Activated T-helper 1 cell treated with anti-CD3 and anti-CD28 coated beads, Interleukin-12 subunit alpha, Interleukin-12 subunit beta, Interleukin-2, Interleukin-4 antibody, amounts not matched to agents 30 ng/mL and 10 ng/mL and 1 ng/mL, durations not matched to agents 14 hours and 24 hours and 36 hours (primary cell): ENCODE results near the gene GLB1L3. TPM values are rescaled to one million over a fixed set of nuclear protein-coding genes. Genes with fewer than 3 reads are reported as not detected.
"Not testable (repeated sequence)": the region's sequence is repeated elsewhere in the genome, so short reads cannot be mapped to it uniquely, and the experiment has no call there.

ENCODE experiments used
- DNase-seq: peaks from one replicate; pipeline ENCODE4 v3.0.0; 2021; ENCODE audit warnings: low spot score
- H3K27ac Mint-ChIP-seq: one replicate; pipeline ENCODE4 v1.8.0; 2021; ENCODE audit warnings: mild to moderate bottlenecking, mixed read lengths
- H3K27me3 Mint-ChIP-seq: one replicate; pipeline ENCODE4 v1.8.0; 2022; ENCODE audit warnings: mild to moderate bottlenecking, moderate library complexity, mixed read lengths; ENCODE audit not compliant: insufficient read depth
- H3K36me3 Mint-ChIP-seq: one replicate; pipeline ENCODE4 v1.8.0; 2021; ENCODE audit warnings: low read depth, mixed read lengths
- H3K4me1 Mint-ChIP-seq: one replicate; pipeline ENCODE4 v1.8.0; 2021; ENCODE audit warnings: low read depth, mixed read lengths
- H3K4me3 Mint-ChIP-seq: one replicate; pipeline ENCODE4 v1.8.0; 2021; ENCODE audit warnings: mild to moderate bottlenecking, moderate library complexity, mixed read lengths
- H3K9me3 Mint-ChIP-seq: one replicate; pipeline ENCODE4 v1.8.0; 2021; ENCODE audit warnings: mixed read lengths
- intact Hi-C: fragments of 100-400 bp; cut with micrococcal nuclease; formaldehyde crosslinking; loops from one replicate; pipeline ENCODE4 v1.15.1; 2024
- total RNA-seq: library from RNA; stranded (reverse); gene quantifications from 2 replicates; pipeline ENCODE4 v1.2.3, GENCODE V29; 2022

Gene GLB1L3
- total RNA-seq, 1 donor from 2014 or later = 16.1 TPM

- Mint-ChIP-seq H3K9me3 (no peaks in the 10 kb centered on the region), H3K4me1 (peaks cover 35% of the 10 kb centered on the region), H3K27me3 (no peaks in the 10 kb centered on the region), H3K27ac (no peak overlapping the region), H3K36me3 (peaks cover 10% of the 10 kb centered on the region), H3K4me3 (peak overlapping the region; percentile 94)
- no peak for DNase-seq
- intact Hi-C loops = loop anchor here (5.0 kb wide), 1 partner anchor 158 kb away; the partner anchor contains the start of gene B3GAT1
These were observed 21.6 kb upstream of the GLB1L3 start for GRCh38 chr11:134254433-134255183.

DNA sequence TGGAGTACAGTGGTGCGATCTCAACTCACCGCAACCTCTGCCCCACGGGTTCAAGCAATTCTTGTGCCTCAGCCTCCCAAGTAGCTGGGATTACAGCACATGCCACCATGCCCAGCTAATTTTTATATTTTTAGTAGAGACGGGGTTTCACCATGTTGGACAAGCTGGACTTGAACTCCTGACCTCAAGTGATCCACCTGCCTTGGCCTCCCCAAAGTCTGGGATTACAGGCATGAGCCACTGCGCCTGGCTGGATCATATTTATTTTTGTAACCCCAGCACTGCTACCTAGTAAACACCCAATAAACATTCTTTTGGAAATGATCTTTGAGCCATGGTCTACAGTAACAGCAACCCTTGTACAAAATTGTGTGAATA is 21.0 kb upstream of the GLB1L3 start:
- H3K4me3 Mint-ChIP-seq = peak overlapping the region; percentile 73
- DNase-seq, H3K27me3 Mint-ChIP-seq, H3K9me3 Mint-ChIP-seq, intact Hi-C loops, H3K27ac Mint-ChIP-seq: not testable (repeated sequence)
- peaks cover 13% of the 10 kb centered on the region for H3K36me3 Mint-ChIP-seq
- H3K4me1 Mint-ChIP-seq = peaks cover 35% of the 10 kb centered on the region

GRCh38 chr11:134257101-134257500 is 19.1 kb upstream of the GLB1L3 start:
- no peak overlapping the region for H3K27ac Mint-ChIP-seq
- peaks cover 29% of the 10 kb centered on the region for H3K4me1 Mint-ChIP-seq
- no peak for DNase-seq
- H3K36me3 Mint-ChIP-seq = peaks cover 19% of the 10 kb centered on the region
- H3K4me3 Mint-ChIP-seq = no peak overlapping the region
- intact Hi-C loops = no loop called here
- no peaks in the 10 kb centered on the region for H3K27me3 Mint-ChIP-seq
- H3K9me3 Mint-ChIP-seq = no peaks in the 10 kb centered on the region

DNA sequence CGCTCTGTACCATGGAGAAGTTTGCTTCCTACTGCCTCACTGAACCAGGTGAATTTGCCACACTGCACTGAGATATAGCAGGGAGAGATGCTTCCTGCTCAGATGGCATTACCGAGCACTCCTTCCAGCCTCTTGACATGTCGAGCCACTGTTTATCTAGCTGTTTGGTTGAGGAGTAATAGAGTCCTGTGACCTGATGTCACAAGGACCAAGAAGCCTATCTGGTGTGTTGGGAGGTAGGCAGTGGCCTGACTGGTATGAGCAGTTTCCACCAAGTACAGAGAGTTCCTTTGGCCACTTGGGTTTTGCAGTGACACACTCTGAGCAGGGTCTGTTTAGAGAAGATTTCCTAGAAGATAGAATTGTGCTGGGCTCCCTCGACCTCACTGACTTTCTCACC is 17.6 kb upstream of the GLB1L3 start:
- no peak for DNase-seq
- H3K27me3 Mint-ChIP-seq = no peaks in the 10 kb centered on the region
- intact Hi-C loops = no loop called here
- H3K27ac Mint-ChIP-seq = no peak overlapping the region
- H3K4me1 Mint-ChIP-seq = peaks cover 23% of the 10 kb centered on the region
- H3K9me3 Mint-ChIP-seq = no peaks in the 10 kb centered on the region
- no peak overlapping the region for H3K4me3 Mint-ChIP-seq
- peaks cover 18% of the 10 kb centered on the region for H3K36me3 Mint-ChIP-seq

- Mint-ChIP-seq H3K27ac (no peak overlapping the region), H3K9me3 (no peaks in the 10 kb centered on the region), H3K36me3 (peaks cover 25% of the 10 kb centered on the region), H3K4me3 (no peak overlapping the region), H3K4me1 (peaks cover 9% of the 10 kb centered on the region), H3K27me3 (no peaks in the 10 kb centered on the region)
- intact Hi-C loops = no loop called here
- no peak for DNase-seq
These were observed 15.7 kb upstream of the GLB1L3 start for GRCh38 chr11:134260503-134260902.

GRCh38 chr11:134260983-134261382 is 15.2 kb upstream of the GLB1L3 start:
- Mint-ChIP-seq H3K4me1 (peaks cover 4% of the 10 kb centered on the region), H3K36me3 (peaks cover 25% of the 10 kb centered on the region), H3K27ac (no peak overlapping the region), H3K27me3 (no peaks in the 10 kb centered on the region), H3K9me3 (no peaks in the 10 kb centered on the region), H3K4me3 (no peak overlapping the region)
- intact Hi-C loops = no loop called here
- DNase-seq = no peak

DNA sequence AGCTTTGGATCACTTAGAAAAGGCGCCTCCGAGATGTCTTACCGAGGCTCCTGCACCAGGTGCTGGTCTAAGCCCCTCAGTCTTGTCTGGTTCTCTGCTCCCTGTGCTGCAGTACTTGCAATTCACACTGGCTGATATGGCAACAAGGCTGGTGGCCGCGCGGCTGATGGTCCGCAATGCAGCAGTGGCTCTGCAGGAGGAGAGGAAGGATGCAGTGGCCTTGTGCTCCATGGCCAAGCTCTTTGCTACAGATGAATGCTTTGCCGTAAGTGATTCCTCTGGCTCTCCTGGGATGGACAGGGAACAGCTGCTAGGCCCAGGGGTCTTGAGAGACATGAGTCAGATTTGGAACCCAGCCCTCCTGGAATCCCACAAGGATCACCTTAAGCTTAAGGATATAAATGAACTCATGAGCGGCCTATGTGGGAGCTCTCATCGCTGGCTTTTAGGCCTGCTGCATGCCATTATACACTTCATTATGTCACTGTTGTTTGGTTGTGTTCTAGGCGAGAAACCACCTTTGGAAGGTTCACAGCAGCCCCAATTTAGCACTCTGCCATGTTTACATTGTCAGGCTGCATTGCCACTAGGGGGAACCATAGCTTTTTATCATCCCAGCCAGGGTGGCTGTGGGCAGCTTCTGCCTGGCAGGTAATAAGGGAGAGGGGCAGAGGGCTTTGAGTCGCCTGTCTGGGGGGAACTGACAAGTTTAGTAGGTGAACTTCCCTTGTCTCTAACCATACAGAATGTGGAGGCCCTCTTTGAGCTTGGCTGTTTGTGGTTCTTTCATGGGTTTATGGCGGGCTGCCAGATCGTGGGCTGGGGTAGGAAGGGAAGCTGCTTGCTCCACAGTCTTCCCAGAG is 14.3 kb upstream of the GLB1L3 start:
- peaks cover 8% of the 10 kb centered on the region for H3K4me1 Mint-ChIP-seq
- intact Hi-C loops = loop anchor here (1.0 kb wide), 1 partner anchor 13 kb away; no protein-coding TSS in a partner anchor
- peak; percentile 30 for DNase-seq
- no peak overlapping the region for H3K27ac Mint-ChIP-seq
- H3K27me3 Mint-ChIP-seq = no peaks in the 10 kb centered on the region
- peaks cover 25% of the 10 kb centered on the region for H3K36me3 Mint-ChIP-seq
- no peaks in the 10 kb centered on the region for H3K9me3 Mint-ChIP-seq
- no peak overlapping the region for H3K4me3 Mint-ChIP-seq

DNA sequence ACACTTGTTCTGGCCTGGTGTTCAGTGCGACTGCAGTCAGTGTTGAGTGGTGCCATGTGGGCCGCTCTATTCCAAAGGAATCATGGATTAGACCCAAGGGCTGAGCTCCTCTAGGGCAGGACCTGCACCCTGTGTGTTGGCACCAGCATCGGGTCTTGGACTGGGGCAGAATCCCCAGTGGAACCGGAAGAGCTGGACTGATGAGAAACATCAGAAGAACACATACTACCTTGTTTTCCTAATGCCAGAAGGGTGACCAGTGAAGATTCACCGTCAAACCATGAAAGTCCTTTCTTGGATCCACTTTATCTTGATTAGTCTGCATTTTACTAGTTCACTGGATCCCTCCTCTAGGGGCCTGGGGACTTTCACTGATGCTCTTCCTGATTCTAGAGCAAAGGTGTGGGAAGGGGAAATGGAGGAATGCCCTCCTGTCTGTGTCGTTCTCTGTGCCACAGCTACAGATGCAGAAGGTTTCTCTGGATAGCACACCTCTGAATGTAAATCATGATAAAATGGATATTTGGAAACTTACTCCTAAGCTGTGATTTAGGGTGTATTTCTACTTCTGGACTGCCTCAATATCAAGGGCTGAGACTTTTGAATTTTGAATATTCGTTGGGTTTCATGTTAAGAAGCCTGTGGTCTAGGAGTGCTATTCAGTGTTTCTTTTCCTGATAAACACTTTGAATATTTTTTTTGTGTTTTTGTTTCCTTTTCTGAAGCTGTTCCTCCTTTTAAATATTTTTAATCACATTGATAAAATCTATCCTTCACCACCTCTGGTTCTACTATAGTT is 11.0 kb upstream of the GLB1L3 start:
- Mint-ChIP-seq H3K27me3 (no peaks in the 10 kb centered on the region), H3K4me1 (peaks cover 21% of the 10 kb centered on the region), H3K27ac (no peak overlapping the region), H3K4me3 (no peak overlapping the region), H3K36me3 (peaks cover 21% of the 10 kb centered on the region), H3K9me3 (no peaks in the 10 kb centered on the region)
- DNase-seq = no peak
- intact Hi-C loops = no loop called here

GRCh38 chr11:134266440-134266839 is 9.7 kb upstream of the GLB1L3 start:
- Mint-ChIP-seq H3K27ac (no peak overlapping the region), H3K27me3 (no peaks in the 10 kb centered on the region), H3K9me3 (no peaks in the 10 kb centered on the region), H3K36me3 (peaks cover 20% of the 10 kb centered on the region), H3K4me1 (peaks cover 30% of the 10 kb centered on the region), H3K4me3 (no peak overlapping the region)
- DNase-seq = no peak
- intact Hi-C loops = no loop called here

- H3K36me3 Mint-ChIP-seq = peaks cover 21% of the 10 kb centered on the region
- DNase-seq = no peak
- H3K4me1 Mint-ChIP-seq = peaks cover 30% of the 10 kb centered on the region
- intact Hi-C loops = no loop called here
- no peaks in the 10 kb centered on the region for H3K27me3 Mint-ChIP-seq
- H3K9me3 Mint-ChIP-seq = no peaks in the 10 kb centered on the region
- H3K4me3 Mint-ChIP-seq = no peak overlapping the region
- no peak overlapping the region for H3K27ac Mint-ChIP-seq
These were observed 9.3 kb upstream of the GLB1L3 start for GRCh38 chr11:134266841-134267251.

DNA sequence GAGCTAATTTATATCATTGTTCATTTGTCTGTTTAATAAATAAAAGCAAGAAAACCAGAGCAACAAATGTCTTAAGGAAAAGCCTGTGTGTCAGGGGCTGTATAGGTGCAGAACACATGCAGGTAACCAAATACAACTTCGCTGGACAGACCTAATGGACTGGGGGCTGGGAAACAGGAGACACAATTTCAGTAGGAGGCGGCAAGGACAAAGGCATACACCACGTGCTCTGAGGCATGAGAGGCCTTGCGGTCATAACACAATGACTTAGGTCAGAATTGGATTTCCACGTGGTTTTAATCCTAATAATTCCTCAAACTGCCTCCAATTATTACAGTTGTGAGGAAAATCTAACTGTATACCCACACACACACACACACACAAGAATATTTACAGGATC is 8.7 kb upstream of the GLB1L3 start:
- no peak overlapping the region for H3K27ac Mint-ChIP-seq
- H3K4me1 Mint-ChIP-seq = peaks cover 34% of the 10 kb centered on the region
- peaks cover 21% of the 10 kb centered on the region for H3K36me3 Mint-ChIP-seq
- no peaks in the 10 kb centered on the region for H3K9me3 Mint-ChIP-seq
- no peaks in the 10 kb centered on the region for H3K27me3 Mint-ChIP-seq
- DNase-seq = no peak
- H3K4me3 Mint-ChIP-seq = no peak overlapping the region
- intact Hi-C loops = no loop called here

GRCh38 chr11:134267966-134268365 is 8.2 kb upstream of the GLB1L3 start:
- Mint-ChIP-seq H3K36me3 (peaks cover 23% of the 10 kb centered on the region), H3K27ac (no peak overlapping the region), H3K4me1 (peaks cover 39% of the 10 kb centered on the region), H3K27me3 (no peaks in the 10 kb centered on the region), H3K4me3 (no peak overlapping the region), H3K9me3 (no peaks in the 10 kb centered on the region)
- no peak for DNase-seq
- intact Hi-C loops = no loop called here
